Central memory CD8-positive, alpha-beta T cell (primary cell): ENCODE results near the gene TAF5L.

Experiments
- ATAC-seq: fragments of 150-1000 bp; cut with Tn5 transposase; replicated peaks from 2 replicates; pipeline ENCODE4 v1.10.0; 2022; ENCODE audit warnings: mild to moderate bottlenecking, moderate FRiP score, moderate number of reproducible peaks; ENCODE audit not compliant: poor library complexity, severe bottlenecking; ENCODE audit errors: extremely low read depth
- DNase-seq, 2 donors: peaks; one replicate each; pipeline ENCODE4 v3.0.0; 2021; ENCODE audit warnings: low spot score in 2 of 2
- H3K27ac Mint-ChIP-seq: one replicate; pipeline ENCODE4 v1.8.0; 2022; ENCODE audit warnings: low read depth, mild to moderate bottlenecking, moderate library complexity, mixed read lengths
- H3K27me3 Mint-ChIP-seq: one replicate; pipeline ENCODE4 v1.8.0; 2022; ENCODE audit warnings: mixed read lengths
- H3K36me3 Mint-ChIP-seq: one replicate; pipeline ENCODE4 v1.8.0; 2022; ENCODE audit warnings: mild to moderate bottlenecking, moderate library complexity, mixed read lengths; ENCODE audit not compliant: insufficient read depth
- H3K4me1 Mint-ChIP-seq: one replicate; pipeline ENCODE4 v1.8.0; 2022; ENCODE audit warnings: mixed read lengths
- H3K4me3 Mint-ChIP-seq: one replicate; pipeline ENCODE4 v1.8.0; 2022; ENCODE audit warnings: mild to moderate bottlenecking, moderate library complexity, mixed read lengths
- H3K9me3 Mint-ChIP-seq: one replicate; pipeline ENCODE4 v1.8.0; 2022; ENCODE audit warnings: mixed read lengths

TAF5L gene

DNA sequence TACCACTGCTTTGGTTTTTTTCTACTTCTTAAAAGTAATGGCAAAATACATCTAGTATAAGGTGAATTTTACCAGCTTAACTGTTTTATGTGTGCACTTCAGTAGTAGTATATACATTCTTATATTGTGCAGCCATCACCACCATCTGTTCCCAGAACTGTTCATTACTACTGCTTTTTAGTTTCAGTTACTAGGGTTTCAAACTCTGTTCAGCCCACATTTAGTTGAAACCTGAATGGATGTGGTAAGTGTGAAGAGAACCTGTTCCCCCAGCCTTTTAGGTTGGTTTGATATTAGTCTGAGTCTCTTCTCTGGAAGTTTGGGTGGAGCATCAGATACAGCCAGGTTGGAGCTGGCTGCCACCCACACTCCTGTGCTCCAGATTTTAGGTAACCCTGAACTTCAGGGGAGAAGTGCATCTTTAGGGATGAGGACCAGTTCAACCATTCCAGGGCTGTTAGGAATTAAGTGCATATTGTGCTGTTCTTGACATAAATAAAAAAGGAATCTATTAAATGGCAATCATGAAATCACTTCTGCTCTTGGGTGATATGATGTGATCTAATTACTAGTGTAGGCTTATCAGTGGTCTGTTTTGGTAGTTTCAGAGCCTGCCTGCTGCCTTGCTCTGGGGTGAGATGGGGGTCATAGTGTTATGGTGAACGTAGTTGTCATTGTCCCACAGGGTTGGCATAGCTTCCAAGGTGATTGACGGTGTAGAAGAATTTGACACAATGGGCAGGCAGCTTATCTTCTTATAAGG lies 32.3 kb upstream of the TAF5L start:
- no peak for ATAC-seq
- no peaks in the 10 kb centered on the region for H3K27me3 Mint-ChIP-seq
- no peak for DNase-seq
- no peak overlapping the region for H3K4me3 Mint-ChIP-seq
- H3K27ac Mint-ChIP-seq, result no peak overlapping the region
- peaks cover 30% of the 10 kb centered on the region for H3K36me3 Mint-ChIP-seq
- no peaks in the 10 kb centered on the region for H3K9me3 Mint-ChIP-seq
- H3K4me1 Mint-ChIP-seq, result peaks cover 6% of the 10 kb centered on the region

DNA sequence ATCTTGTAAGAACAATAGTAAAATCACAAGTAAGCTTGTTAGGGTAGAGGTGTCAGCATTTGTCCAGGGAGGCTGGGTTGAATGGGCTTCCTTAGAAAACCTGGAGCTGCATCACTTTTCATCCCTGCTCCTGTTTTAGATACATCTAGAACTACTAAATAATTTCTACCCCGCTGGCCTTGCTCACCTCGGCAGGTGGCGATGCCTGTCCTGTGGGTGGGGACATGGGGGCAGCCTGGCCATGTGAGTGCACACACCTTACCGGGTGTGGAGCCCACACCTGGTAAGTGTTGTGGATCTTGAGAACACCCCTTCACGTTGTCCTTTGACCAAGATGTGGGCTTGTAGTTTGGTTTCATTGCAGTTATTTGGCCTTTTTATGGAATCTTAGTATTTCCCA lies 29.9 kb upstream of the TAF5L start:
- Mint-ChIP-seq H3K27me3 (no peaks in the 10 kb centered on the region), H3K27ac (no peak overlapping the region), H3K9me3 (no peaks in the 10 kb centered on the region), H3K36me3 (peaks cover 33% of the 10 kb centered on the region), H3K4me3 (no peak overlapping the region), H3K4me1 (no peaks in the 10 kb centered on the region)
- no peak for ATAC-seq
- DNase-seq, result no peak

DNA sequence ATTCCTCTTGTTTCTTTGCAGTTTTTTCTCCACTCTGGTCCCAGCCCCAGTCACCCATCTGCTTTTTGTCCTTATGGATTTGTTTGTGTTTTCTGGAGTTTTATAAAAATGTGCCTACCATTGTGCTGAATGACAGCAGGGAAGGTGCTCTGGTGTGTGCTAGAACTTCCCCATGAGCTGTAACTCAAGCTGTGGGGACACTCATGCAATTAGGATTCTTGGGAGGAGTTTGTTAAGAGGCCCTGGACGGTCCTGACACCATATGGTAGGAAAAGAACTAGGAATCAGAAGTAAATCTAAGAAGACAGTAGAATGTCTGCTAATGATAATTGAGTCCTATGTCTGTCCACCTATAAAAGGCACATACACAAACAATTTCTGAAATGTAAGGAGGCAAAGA lies 27.5 kb upstream of the TAF5L start:
- ATAC-seq (no peak), DNase-seq (no peak)
- Mint-ChIP-seq H3K27ac (no peak overlapping the region), H3K9me3 (no peaks in the 10 kb centered on the region), H3K27me3 (no peaks in the 10 kb centered on the region), H3K36me3 (peaks cover 32% of the 10 kb centered on the region), H3K4me1 (no peaks in the 10 kb centered on the region), H3K4me3 (no peak overlapping the region)

DNA sequence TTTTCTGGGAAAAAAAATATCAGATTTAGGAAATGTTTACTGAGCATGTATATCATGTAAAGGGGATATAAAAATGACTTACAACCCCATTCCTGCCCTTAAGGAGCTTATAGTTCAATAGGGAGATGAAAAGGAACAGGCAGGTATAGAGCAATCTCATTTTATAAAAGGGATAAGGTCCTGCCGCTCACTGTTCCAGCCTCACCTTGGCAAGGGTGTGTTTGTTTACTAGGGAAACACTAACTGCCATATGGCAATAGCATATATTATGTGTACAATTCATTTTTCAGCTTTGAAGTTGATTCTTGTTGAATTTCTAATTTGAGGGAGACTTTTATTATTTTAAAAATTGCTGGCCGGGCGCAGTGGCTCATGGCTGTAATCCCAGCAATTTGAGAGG lies 25.6 kb upstream of the TAF5L start:
- no peak overlapping the region for H3K4me3 Mint-ChIP-seq
- DNase-seq (no peak), ATAC-seq (no peak)
- no peaks in the 10 kb centered on the region for H3K4me1 Mint-ChIP-seq
- H3K27me3 Mint-ChIP-seq, result no peaks in the 10 kb centered on the region
- H3K27ac Mint-ChIP-seq, result no peak overlapping the region
- H3K9me3 Mint-ChIP-seq, result no peaks in the 10 kb centered on the region
- peaks cover 37% of the 10 kb centered on the region for H3K36me3 Mint-ChIP-seq

DNA sequence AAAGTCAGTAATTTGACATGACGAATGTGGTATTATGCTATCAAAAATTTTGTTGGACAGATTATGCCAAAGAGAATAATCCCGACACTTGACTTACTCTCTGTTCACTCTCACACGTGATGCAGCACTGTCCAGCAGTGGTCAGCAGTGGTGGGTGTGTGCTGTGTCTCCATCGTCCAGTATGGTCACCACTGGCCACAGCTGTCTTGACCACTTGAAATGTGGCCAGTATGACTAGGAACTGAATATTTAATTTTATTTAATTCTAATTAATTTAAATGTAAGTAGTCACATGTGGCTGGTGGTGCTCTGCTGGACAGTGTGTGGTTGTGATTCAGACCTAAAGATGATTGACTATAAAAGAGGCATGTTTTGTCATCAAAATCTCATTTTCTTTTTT lies 24.1 kb upstream of the TAF5L start:
- H3K27ac Mint-ChIP-seq, result no peak overlapping the region
- H3K4me1 Mint-ChIP-seq, result no peaks in the 10 kb centered on the region
- ATAC-seq (no peak), DNase-seq (no peak)
- H3K36me3 Mint-ChIP-seq, result peaks cover 39% of the 10 kb centered on the region
- no peaks in the 10 kb centered on the region for H3K9me3 Mint-ChIP-seq
- H3K27me3 Mint-ChIP-seq, result no peaks in the 10 kb centered on the region
- H3K4me3 Mint-ChIP-seq, result no peak overlapping the region

DNA sequence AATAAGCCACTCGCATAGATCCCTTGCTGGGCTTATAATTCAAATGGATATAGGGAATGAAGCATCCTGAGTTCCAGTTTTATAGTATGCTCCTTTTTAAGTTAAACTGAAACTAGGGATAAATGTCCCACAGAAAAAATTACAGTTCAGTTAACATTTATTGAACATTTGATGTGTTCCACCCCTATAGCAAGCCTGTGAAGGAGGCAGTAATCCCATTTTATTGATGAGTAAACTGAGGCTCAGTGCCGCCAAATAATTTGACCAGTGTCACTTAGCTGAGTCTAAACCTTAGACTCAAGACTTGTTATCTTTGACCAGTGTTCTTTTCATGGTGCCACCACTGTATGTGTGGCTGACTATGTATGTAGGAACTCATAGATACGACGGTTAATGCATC lies 22.5 kb upstream of the TAF5L start:
- Mint-ChIP-seq H3K27ac (no peak overlapping the region), H3K27me3 (no peaks in the 10 kb centered on the region), H3K4me3 (no peak overlapping the region), H3K4me1 (no peaks in the 10 kb centered on the region), H3K36me3 (peaks cover 42% of the 10 kb centered on the region), H3K9me3 (no peaks in the 10 kb centered on the region)
- DNase-seq, result no peak
- no peak for ATAC-seq

DNA sequence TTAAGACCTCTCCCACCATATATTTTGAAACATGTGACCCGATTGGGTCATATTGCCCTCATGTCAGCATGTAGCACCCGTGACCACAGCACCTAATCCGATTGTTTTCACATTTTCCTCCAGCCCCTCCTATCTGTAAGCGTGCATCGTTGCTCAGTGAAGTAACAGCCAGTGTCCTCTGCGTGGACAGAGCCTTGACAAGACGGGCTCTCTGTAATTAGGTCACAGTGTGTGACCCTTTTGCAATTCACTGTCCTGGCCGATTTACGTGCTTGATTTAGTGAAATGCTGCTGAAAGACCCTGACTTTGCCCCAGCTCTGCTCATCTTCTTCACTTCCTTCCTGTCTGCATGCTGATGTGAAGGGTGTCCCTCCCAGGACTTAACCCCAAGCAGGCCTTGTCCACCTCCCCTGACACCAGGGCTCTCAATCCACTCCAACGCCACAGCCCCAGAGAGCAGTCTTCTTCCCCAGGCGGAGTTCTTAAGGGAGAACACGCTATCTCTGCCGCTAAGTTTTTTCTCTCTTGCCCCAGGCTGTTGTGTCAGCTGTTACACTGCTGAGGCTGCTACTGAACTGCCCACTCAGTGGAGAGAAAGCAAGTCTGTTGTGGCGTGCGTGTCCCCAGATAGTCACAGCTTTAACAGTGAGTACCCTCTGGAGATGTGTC lies 19.5 kb upstream of the TAF5L start:
- Mint-ChIP-seq H3K4me3 (no peak overlapping the region), H3K4me1 (peaks cover 7% of the 10 kb centered on the region), H3K27me3 (no peaks in the 10 kb centered on the region), H3K27ac (peak overlapping the region; percentile 9), H3K9me3 (no peaks in the 10 kb centered on the region), H3K36me3 (peaks cover 31% of the 10 kb centered on the region)
- no peak for ATAC-seq
- DNase-seq, result no peak

DNA sequence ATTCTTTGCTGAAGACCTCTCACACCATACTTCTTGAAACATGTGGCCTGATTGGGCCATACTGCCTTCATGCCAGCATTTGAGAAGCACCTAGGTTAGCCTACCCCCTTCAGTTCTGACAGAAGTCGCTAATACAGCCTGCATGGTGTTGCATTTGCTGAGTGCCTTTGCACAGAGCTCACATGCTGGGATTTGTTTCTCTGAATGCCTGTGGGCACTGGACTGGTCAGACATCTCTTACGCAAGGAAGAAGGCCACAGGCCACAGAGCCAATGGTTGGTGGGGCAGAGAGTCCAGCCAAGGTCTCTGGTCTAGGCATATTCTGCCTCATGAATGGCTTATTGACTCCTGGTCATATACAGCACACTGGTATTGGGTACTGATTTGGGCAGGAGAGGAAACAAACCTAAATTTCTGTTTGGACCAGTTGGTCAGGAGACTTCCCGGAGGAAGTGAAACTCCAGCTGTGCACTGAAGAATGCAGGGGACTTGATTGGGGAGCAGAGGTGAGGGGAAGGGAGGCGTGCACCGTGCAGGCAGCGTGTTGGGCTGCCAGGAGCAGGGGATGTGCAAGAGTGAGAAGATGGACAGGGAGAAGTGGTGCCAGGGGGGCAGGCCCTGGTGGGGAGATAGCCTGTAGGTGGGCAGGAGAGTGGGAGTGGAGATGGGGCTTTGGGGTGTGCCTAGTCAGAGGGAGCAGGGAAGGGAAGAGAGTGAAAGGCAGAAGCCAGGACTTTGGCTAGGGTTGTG lies 18.2 kb upstream of the TAF5L start:
- no peak for ATAC-seq
- no peaks in the 10 kb centered on the region for H3K27me3 Mint-ChIP-seq

DNA sequence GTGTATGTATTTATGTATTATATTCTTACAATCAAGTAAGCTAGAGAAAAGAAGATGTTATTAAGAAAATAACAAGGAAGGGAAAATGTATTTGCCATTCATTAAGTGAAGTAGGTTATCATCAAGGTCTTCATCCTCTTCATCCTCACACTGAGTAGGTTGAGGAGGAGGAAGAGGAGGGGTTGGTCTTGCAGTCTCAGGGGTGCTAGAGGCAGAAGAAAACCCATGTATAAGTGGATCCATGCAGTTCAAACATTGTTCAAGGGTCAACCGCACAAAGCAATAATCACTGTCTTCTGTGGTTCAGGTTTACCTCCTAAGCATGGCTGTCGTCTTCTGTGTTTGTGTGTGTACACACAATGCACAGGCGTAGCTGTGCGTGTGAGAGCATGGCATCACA lies 17.0 kb upstream of the TAF5L start:
- no peaks in the 10 kb centered on the region for H3K27me3 Mint-ChIP-seq
- peaks cover 24% of the 10 kb centered on the region for H3K36me3 Mint-ChIP-seq
- H3K9me3 Mint-ChIP-seq, result no peaks in the 10 kb centered on the region
- H3K27ac Mint-ChIP-seq, result no peak overlapping the region
- peaks cover 12% of the 10 kb centered on the region for H3K4me1 Mint-ChIP-seq
- DNase-seq (no peak), ATAC-seq (no peak)
- no peak overlapping the region for H3K4me3 Mint-ChIP-seq

More for the DNA sequence above, 18.2 kb upstream of the TAF5L start:
- H3K9me3 Mint-ChIP-seq, result no peaks in the 10 kb centered on the region
- no peak overlapping the region for H3K4me3 Mint-ChIP-seq
- no peak for DNase-seq
- peak overlapping the region; percentile 42 for H3K27ac Mint-ChIP-seq
- H3K4me1 Mint-ChIP-seq, result peaks cover 12% of the 10 kb centered on the region
- peaks cover 28% of the 10 kb centered on the region for H3K36me3 Mint-ChIP-seq

DNA sequence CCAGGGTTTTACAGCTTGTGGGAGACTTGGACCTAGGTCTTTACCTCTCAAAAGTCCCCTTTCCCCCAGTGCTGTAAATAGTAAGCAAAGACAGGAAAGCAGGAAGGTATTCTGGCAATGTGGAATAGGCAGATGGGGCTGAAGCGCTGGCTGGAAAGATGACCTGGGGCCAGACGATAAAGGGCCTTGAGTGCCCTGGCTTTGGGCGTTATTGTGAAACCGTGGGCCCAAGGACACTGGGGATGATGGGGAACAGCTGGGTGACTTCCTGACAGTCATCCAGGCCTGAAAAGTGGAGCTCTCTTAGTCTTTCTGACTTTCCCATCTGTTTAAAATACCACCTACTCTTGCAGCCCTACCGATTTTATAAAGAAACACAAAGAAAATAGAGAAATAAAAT lies 16.5 kb upstream of the TAF5L start:
- no peaks in the 10 kb centered on the region for H3K27me3 Mint-ChIP-seq
- peaks cover 25% of the 10 kb centered on the region for H3K36me3 Mint-ChIP-seq
- DNase-seq, result no peak
- H3K4me1 Mint-ChIP-seq, result peaks cover 12% of the 10 kb centered on the region
- no peaks in the 10 kb centered on the region for H3K9me3 Mint-ChIP-seq
- no peak overlapping the region for H3K4me3 Mint-ChIP-seq
- no peak for ATAC-seq
- no peak overlapping the region for H3K27ac Mint-ChIP-seq

DNA sequence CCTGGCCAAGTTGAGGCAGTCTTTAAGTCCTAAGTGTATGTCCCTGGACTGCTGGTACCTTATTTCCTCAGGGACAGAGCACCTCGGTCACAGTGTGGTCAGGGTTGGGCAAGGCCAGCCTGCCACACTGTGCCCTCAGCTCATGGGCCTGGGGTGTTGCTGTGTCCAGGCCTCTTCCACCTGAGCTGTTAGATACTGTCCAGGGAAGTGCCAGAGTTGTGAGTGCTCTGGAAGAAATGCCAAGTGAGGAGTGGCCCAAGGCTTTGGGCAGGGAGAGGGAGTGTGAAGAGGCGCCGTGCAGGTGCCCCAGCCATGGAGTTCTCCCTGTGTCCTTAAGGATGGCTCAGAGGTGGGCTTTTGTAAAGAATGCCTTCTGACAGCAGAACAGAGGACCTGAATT lies 15.4 kb upstream of the TAF5L start:
- peaks cover 26% of the 10 kb centered on the region for H3K36me3 Mint-ChIP-seq
- DNase-seq (no peak), ATAC-seq (no peak)

DNA sequence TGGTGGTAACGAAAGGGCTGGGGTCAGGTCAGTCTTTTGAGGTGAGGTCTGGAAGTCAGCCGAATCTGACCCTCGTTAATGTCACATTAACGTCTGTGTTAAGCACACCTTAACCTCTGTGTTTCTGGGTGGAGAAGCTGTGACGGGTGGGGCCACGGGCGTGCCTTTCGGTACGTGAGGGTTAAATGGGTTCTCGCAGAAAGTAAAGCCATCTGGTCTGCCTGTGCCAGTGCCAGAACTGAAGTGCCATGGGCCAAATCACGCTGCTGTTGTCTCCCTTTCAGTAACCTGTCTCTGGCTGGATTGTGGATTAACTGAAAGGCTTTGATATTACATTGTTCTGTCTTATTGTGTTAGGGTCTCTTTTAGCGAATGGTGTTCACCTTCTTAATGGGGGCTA lies 14.5 kb upstream of the TAF5L start:
- H3K27ac Mint-ChIP-seq, result no peak overlapping the region
- no peak for ATAC-seq
- no peaks in the 10 kb centered on the region for H3K9me3 Mint-ChIP-seq
- no peak for DNase-seq
- H3K4me3 Mint-ChIP-seq, result no peak overlapping the region
- peaks cover 12% of the 10 kb centered on the region for H3K4me1 Mint-ChIP-seq
- H3K36me3 Mint-ChIP-seq, result peaks cover 26% of the 10 kb centered on the region
- no peaks in the 10 kb centered on the region for H3K27me3 Mint-ChIP-seq

More for the DNA sequence above, 15.4 kb upstream of the TAF5L start:
- no peak overlapping the region for H3K4me3 Mint-ChIP-seq
- no peaks in the 10 kb centered on the region for H3K27me3 Mint-ChIP-seq
- peaks cover 12% of the 10 kb centered on the region for H3K4me1 Mint-ChIP-seq
- H3K9me3 Mint-ChIP-seq, result no peaks in the 10 kb centered on the region
- no peak overlapping the region for H3K27ac Mint-ChIP-seq

DNA sequence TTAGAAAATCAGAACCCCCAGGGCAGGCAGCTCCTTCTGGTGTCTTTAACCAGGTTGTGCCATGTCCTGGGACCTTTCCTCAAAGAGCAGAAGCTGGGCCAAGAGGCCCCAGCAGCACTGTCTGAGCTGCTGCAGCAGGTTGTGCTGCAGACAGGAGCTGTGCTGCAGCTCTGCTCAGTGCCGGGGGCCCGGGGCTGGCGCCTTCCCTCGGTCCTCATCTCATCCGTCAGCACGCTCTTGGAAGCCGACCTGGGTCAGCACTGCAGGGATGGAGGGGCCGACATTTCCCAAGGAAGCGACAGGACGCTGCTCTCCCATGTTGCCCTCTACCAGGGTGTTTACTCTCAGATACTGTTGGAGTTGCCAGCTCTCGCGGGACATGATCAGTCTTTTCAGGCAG lies 11.8 kb upstream of the TAF5L start:
- peaks cover 18% of the 10 kb centered on the region for H3K36me3 Mint-ChIP-seq
- peaks cover 12% of the 10 kb centered on the region for H3K4me1 Mint-ChIP-seq

More for the DNA sequence above, 11.8 kb upstream of the TAF5L start:
- no peak for ATAC-seq
- DNase-seq, result no peak
- no peaks in the 10 kb centered on the region for H3K9me3 Mint-ChIP-seq
- H3K27me3 Mint-ChIP-seq, result no peaks in the 10 kb centered on the region
- no peak overlapping the region for H3K27ac Mint-ChIP-seq
- H3K4me3 Mint-ChIP-seq, result no peak overlapping the region
